GM19328 (cell line): ENCODE data around the gene ZNF830.
A peak's percentile ranks its signal among the peaks of the same experiment; 100 is the strongest.
"Not testable (repeated sequence)": the region's sequence is repeated elsewhere in the genome, so short reads cannot be mapped to it uniquely, and the experiment has no call there.

Experiments
- ATAC-seq: cut with Tn5 transposase; IDR thresholded peaks from one replicate; pipeline ENCODE4 v1.9.1; 2021; ENCODE audit warnings: mild to moderate bottlenecking, moderate library complexity; ENCODE audit not compliant: unreplicated experiment

Gene ZNF830, protein sequence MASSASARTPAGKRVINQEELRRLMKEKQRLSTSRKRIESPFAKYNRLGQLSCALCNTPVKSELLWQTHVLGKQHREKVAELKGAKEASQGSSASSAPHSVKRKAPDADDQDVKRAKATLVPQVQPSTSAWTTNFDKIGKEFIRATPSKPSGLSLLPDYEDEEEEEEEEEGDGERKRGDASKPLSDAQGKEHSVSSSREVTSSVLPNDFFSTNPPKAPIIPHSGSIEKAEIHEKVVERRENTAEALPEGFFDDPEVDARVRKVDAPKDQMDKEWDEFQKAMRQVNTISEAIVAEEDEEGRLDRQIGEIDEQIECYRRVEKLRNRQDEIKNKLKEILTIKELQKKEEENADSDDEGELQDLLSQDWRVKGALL

DNA sequence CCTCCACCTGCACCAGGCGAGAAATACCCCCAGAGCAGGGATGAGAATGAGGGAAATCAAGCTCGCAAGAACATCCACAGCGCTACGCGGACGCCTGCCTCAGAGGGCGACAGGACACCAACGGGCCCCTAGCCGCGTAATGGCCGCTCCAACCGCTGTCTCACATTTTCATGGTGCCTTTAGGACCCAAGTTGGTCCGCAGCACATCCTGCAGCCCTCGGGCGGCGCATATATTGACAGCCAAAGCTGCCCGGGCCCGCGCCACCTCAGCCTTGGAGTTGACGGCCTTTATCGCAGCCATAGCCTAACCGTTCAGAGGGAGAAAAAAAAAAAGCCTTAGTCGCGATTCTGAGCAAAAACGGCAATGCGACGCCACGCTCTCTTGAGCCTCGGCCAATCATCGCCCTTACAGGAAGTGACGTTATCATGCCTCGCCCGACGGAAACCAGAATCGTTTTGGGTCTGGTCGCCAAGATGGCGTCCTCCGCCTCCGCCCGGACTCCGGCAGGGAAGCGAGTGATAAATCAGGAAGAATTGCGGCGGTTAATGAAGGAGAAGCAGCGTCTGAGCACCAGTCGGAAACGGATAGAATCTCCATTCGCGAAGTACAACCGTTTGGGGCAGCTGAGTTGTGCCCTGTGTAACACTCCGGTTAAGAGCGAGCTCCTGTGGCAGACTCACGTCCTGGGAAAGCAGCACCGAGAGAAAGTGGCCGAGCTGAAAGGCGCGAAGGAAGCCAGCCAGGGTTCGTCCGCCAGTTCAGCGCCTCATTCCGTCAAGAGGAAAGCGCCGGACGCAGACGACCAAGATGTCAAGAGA lies at the start of gene ZNF830, which contains the start of gene CCT6B:
Gene ZNF830 (plus strand): TSS at position 448 of the 819 bp plus-strand sequence. CDS start 27 bp downstream, at position 475.
Gene CCT6B (minus strand): TSS at position 368 of the 819 bp plus-strand sequence. CDS start 67 bp downstream, at position 301.
- peak; percentile 93 for ATAC-seq

GRCh38 chr17:34913001-34913400 lies 48.3 kb upstream of the ZNF830 start:
- ATAC-seq, result no peak

DNA sequence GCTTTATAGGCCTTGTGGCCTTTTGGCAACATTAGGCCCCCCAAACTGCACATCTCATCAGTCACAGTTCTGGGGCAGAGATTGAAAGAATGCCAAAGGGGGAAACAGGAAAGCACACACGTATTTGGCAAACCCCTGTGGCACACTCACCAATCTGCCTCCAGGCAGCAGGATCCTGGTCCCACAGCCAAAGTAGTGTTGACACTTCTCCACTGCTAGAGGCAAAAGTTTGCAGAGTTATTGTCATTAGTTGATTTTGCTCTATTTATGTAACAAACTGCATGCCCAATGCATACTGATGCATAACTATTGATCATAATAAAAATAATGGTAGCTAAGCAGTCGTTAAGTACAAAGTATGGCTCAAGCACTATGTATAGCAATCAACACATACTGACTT lies 45.2 kb upstream of the ZNF830 start:
- ATAC-seq, result no peak

DNA sequence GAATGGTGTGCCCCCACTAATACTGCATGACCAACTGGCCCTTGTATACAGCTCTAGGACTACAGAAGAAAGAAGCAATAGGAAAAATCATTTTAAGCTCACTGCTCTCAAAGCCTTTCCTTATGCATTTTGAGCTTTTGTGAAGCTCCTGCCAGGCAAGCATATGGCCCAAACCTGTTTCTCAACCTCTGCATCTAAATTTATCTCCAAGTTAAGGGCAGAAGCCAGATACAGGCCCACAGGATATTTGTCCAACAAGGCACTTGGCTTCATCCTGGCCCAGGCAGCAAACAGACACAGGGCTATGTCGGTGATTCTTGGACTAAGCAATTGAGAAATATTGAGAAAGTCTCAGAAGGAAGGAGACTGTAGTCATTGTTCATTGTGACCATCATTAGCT lies 44.0 kb upstream of the ZNF830 start:
- no peak for ATAC-seq

- ATAC-seq, result no peak
Observed at GRCh38 chr17:34920676-34921075, 40.7 kb upstream of the ZNF830 start.

GRCh38 chr17:34926661-34927060 lies 34.7 kb upstream of the ZNF830 start:
- ATAC-seq, result no peak

DNA sequence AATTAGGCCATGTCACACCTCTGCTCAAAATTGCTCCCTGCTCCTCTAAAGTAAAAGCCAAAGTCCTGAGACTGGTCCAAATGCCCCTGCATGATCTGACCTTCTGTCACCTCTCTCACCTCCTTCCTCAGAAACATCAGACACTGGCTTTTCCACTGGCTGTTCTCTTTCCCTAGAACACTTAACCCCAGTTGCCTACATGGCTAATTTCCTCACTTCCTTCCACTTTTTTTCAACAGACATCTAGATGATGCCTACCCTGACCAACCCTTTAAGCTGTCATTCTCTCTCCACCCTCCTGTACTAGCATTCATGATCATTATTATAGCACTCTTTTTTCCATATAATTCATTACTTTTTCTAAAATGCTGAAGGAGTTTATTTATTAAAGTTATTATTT lies 31.1 kb upstream of the ZNF830 start:
- no peak for ATAC-seq

DNA sequence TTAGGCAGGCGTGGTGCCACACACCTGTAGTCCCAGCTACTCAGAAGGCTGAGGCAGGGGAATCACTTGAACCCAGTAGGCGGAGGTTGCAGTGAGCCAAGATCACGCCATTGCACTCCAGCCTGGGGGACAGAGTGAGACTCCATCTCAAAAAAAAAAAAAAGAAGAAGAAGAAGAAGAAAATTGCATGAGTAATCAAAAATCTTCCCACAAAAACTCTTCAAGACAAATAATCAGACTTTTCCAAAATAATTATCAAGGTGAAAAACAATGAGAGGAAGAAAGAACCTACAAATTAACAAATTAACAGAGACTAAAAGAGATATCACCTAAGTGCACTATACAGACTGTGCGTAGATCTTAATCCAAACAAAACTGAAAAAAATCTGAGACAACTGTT lies 10.6 kb upstream of the ZNF830 start:
- ATAC-seq, result not testable (repeated sequence)

DNA sequence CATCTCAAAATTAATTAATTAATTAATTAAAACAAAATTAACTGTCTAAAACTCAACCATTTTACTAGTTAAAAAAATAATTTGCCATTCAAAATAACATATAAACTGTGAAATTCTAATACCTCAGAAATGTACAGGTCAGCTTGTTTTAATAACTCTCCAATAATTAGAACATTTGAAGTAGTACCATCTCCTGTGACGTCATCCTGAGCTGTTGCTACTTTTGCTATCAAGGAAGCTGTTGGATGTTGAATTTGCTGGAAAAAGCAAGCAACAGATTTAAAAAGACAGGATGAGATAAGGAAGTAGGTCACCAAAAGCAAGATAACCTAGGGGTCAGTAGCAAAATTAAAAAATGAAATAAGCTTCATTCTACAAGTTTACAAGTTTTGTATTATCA lies 2.9 kb upstream of the ZNF830 start:
- ATAC-seq, result no peak

DNA sequence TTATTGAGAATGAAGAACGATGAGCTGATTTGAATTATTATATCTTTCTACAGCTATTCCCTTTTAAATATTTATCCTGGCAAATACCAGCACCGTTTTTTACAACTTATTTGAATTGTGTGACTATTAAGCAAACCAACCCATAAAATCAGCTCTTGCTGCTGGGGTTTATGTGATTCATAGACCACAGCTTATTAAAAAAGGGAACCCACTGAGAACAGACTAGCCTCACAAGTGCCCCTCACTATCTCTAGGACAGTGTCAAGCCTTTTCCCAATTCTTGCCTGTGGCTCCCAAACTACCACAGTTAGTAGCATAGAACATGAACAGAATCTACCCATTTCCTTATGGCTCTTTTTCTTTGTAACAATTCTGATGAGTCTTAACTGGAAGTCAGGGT lies 12.8 kb downstream of the ZNF830 start:
- no peak for ATAC-seq

- ATAC-seq, result no peak
Observed at GRCh38 chr17:34974794-34975785, 13.8 kb downstream of the ZNF830 start.

- no peak for ATAC-seq
Observed at GRCh38 chr17:34979153-34979552, 17.8 kb downstream of the ZNF830 start.

DNA sequence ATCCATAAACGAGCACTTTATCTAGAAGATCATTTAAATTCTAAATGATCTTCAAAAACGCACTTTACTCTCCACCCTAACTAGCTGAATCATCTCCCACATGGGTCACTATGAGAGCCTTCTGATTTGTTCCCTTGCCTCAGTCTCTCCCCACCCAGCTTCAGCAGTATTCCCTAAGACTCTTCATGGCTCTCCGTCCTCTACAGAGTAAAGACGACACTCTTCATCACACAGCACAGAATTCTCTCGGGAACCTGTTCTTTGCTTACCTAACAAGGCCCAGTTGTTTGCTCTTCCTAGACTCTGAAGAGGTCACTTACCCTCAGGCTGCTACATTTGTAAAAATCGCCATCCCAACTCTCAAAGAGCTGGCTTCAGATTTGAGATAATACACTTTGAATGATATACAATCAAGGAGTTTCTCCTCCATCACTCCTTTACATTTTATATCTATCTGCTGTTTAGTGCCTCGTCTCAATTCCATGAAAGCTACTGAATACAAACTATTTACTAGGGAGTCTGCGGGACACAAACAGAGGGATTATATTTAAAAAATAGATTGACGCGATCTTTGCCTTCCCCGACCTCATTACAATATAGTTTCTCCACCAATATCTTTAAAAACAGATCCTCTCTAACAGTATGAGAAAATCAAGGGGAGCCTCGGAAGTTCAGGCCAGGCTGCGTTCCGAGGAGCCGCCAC lies 18.5 kb downstream of the ZNF830 start:
- ATAC-seq, result no peak

- ATAC-seq, result peak; percentile 74
Observed at GRCh38 chr17:34980353-34980680, 19.0 kb downstream of the ZNF830 start, which contains the start of gene LIG3. LIG3 (plus strand) TSS chr17:34980512; CDS start chr17:34983006, 2,494 bp downstream.

GRCh38 chr17:34980681-34981537 lies 19.6 kb downstream of the ZNF830 start:
- ATAC-seq, result peak; percentile 83

GRCh38 chr17:34981538-34982241 lies 20.4 kb downstream of the ZNF830 start:
- ATAC-seq, result no peak

DNA sequence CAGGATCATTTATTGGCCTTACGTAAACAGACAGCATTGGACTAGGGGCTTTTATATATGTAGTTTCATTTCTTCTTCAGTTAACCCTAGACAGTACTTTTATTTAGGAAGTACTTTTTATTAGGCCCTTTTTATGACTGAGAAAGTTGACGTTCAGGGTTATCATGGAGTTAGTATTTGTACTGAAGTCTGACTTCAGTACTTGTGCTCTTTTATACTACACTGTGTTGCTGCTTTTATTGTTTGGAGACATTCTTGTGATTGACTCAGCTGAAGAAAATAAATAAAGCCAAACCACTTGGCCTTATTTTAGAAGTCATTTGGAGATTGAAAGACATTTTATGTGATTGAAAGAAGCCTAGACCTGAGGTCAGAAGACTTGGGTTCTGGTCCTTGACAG lies 25.9 kb downstream of the ZNF830 start:
- ATAC-seq, result no peak

DNA sequence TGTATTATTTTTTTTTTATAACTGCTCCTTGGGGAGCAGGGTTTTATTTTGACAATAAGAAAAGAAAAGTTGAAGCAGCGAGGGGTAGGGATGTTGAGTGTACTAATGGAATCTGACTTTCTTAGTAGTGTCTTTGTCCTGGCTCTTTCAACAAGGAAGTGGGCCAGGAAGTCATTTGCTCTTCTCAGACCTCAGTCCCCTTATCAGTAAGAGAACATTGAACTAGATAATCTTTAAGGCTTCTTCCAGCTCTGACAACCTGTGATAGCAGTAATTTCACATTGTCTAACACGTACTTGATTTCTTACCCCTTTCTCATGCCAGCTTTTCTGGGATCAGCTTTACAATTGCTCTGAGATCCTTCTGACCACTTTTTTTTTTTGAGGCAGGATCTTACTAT lies 27.3 kb downstream of the ZNF830 start:
- ATAC-seq, result no peak

GRCh38 chr17:34989473-34989872 lies 28.1 kb downstream of the ZNF830 start:
- ATAC-seq, result no peak
